RWPE2 (cell line): Measurements from ENCODE around the gene PDE6B.
A peak's percentile ranks its signal among the peaks of the same experiment; 100 is the strongest.

ENCODE experiments used
- ATAC-seq: fragments of 200-7000 bp; cut with Tn5 transposase; 3 replicates; pipeline ENCODE4 v1.9.1; 2021; ENCODE audit warnings: low read depth
- DNase-seq: peaks from one replicate; pipeline ENCODE4 v3.0.0-alpha.2; 2020; ENCODE audit warnings: low spot score
- H3K27ac ChIP-seq: fragments of 450-650 bp; 2 replicates; pipeline ENCODE4 v1.5.1; 2017; ENCODE audit warnings: mild to moderate bottlenecking; ENCODE audit not compliant: poor library complexity, severe bottlenecking
- H3K27me3 ChIP-seq: fragments of 250-450 bp; sonication (Bioruptor Pico); 2 replicates; pipeline ENCODE4 v1.5.1; 2021; ENCODE audit warnings: mild to moderate bottlenecking, moderate library complexity; ENCODE audit not compliant: insufficient read depth, poor library complexity, severe bottlenecking
- H3K36me3 ChIP-seq: fragments of 250-450 bp; sonication (Bioruptor Pico); 2 replicates; pipeline ENCODE4 v1.5.1; 2020; ENCODE audit warnings: low read depth, mild to moderate bottlenecking, moderate library complexity
- H3K4me1 ChIP-seq: fragments of 250-450 bp; sonication (Bioruptor Pico); 2 replicates; pipeline ENCODE4 v1.5.1; 2021; ENCODE audit warnings: mild to moderate bottlenecking, moderate library complexity; ENCODE audit not compliant: insufficient read depth, poor library complexity, severe bottlenecking
- H3K4me3 ChIP-seq: fragments of 250-450 bp; sonication (Bioruptor Pico); 2 replicates; pipeline ENCODE4 v1.5.1; 2021; ENCODE audit warnings: mild to moderate bottlenecking, moderate library complexity; ENCODE audit not compliant: severe bottlenecking
- H3K9me3 ChIP-seq: fragments of 250-450 bp; sonication (Bioruptor Pico); 2 replicates; pipeline ENCODE4 v1.5.1; 2021; ENCODE audit warnings: mild to moderate bottlenecking, moderate library complexity; ENCODE audit not compliant: severe bottlenecking
- CTCF ChIP-seq: fragments of 450-650 bp; IDR thresholded peaks from one replicate; pipeline ENCODE4 v1.5.1; 2017; ENCODE audit warnings: mild to moderate bottlenecking, moderate library complexity; ENCODE audit not compliant: poor library complexity, severe bottlenecking

Gene PDE6B

GRCh38 chr4:600850-601515, 24.4 kb upstream of the PDE6B start:
- H3K27ac ChIP-seq = no peak overlapping the region
- no peaks in the 10 kb centered on the region for H3K9me3 ChIP-seq
- no peaks in the 10 kb centered on the region for H3K36me3 ChIP-seq
- ATAC-seq (no peak), DNase-seq (no peak)
- no peak overlapping the region for H3K4me3 ChIP-seq
- peaks cover 4% of the 10 kb centered on the region for H3K27me3 ChIP-seq
- H3K4me1 ChIP-seq = no peaks in the 10 kb centered on the region
- TF ChIP-seq CTCF = no peak

GRCh38 chr4:601612-602558, 23.5 kb upstream of the PDE6B start:
- Histone ChIP-seq H3K4me3 (no peak overlapping the region), H3K4me1 (no peaks in the 10 kb centered on the region), H3K36me3 (no peaks in the 10 kb centered on the region), H3K27ac (no peak overlapping the region), H3K27me3 (peaks cover under 1% of the 10 kb centered on the region), H3K9me3 (no peaks in the 10 kb centered on the region)
- no peak for ATAC-seq
- no peak for DNase-seq
- TF ChIP-seq CTCF = no peak

- peak; percentile 71 for ATAC-seq
- Histone ChIP-seq H3K27ac (no peak overlapping the region), H3K4me3 (no peak overlapping the region), H3K36me3 (no peaks in the 10 kb centered on the region), H3K27me3 (no peaks in the 10 kb centered on the region), H3K4me1 (no peaks in the 10 kb centered on the region), H3K9me3 (no peaks in the 10 kb centered on the region)
- peak; percentile 64 for DNase-seq
- peak; percentile 43 for TF ChIP-seq CTCF
Measured at GRCh38 chr4:602559-602942, 22.8 kb upstream of the PDE6B start.

- H3K27ac ChIP-seq = no peak overlapping the region
- ATAC-seq (no peak), DNase-seq (no peak)
- H3K36me3 ChIP-seq = no peaks in the 10 kb centered on the region
- H3K27me3 ChIP-seq = no peaks in the 10 kb centered on the region
- no peaks in the 10 kb centered on the region for H3K4me1 ChIP-seq
- no peak for TF ChIP-seq CTCF
- H3K4me3 ChIP-seq = no peak overlapping the region
- H3K9me3 ChIP-seq = peaks cover 2% of the 10 kb centered on the region
Measured at GRCh38 chr4:604131-604530, 21.2 kb upstream of the PDE6B start.
